GM19240 (cell line): Measurements from ENCODE around the gene LYG1.
"Not testable (repeated sequence)": the region's sequence is repeated elsewhere in the genome, so short reads cannot be mapped to it uniquely, and the experiment has no call there.

Source experiments
- DNase-seq: peaks from one replicate; pipeline ENCODE4 v3.0.0; 2011; ENCODE audit warnings: low spot score; ENCODE audit not compliant: insufficient read length

The LYG1 gene

DNA sequence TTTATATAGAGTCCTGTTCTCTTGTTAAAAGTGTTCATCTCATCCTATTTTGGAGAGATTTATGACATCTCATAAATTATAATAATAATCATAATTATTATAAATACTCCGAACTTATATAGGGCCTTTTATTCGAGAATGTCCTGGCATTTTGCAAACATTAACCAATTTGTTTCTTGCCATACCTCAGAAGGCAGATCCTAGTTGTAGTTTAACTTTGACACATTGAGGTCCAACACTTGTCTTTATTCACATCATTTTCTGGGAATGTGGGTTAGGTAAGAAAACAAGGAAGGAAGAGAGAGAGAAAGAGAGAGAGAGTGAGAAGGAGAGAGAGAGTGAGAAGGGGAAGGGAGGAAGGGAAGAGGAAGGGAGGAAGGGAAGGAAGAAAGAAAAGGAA is at the start of gene LYG1:
TSS of gene LYG1 (minus strand) at position 101 of the 400 bp plus-strand sequence. CDS start 5,527 bp downstream, outside the sequence.
- DNase-seq = not testable (repeated sequence)

DNA sequence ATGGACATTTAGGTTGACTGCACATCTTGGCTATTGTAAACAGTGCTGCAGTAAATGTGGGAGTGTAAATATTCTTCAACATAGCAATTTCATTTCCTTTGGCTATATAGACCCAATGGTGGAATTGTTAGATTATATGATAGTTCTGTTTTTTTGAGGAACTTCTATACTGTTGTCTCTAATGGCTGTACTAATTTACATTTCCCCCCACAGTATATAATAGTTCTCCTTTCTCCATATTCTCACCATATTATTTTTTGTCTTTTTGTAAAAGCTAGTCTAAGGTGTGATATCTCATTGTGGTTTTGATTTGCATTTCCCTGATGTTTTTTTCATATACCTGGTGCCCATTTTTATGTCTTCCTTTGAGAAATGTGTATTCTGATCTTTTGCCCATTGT is 49.2 kb upstream of the LYG1 start:
- no peak for DNase-seq

DNA sequence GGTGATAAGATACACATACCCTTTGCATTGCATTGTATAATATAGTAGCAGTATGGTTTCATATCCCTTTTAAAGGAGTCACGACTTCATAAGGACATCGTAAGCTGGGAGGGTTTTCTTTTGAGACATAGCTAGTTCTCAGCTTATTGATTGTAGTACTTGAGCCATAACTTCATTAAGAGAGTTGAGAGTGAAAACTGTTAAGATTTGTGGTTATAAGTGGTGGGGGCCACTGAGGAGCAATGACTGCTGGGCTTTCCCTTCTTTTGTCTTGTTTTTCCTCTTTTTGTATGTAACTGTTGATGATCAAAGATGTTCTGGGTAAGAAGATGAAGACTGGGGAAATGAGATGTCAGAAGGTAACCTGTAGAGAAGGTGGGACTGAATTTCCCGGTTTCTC is 47.2 kb upstream of the LYG1 start:
- DNase-seq = no peak

DNA sequence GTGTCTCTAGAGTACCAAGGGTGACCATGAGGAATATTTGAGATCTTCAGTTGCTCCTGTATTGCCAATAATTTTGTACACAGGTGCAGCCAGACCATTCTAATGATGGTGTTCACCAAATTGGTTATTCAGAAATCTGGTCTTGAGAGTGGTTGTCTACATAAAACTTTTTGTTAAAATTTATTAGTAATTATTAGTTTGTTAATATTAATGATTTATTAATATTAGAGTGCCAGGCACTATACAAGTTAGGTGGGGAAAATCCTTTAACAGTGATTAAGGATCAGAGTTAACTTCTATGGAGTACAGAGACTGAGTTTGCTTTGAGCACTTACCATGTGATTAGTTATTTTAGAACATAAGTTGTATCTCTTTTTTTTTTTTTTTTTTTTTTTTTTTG is 45.2 kb upstream of the LYG1 start:
- no peak for DNase-seq

DNA sequence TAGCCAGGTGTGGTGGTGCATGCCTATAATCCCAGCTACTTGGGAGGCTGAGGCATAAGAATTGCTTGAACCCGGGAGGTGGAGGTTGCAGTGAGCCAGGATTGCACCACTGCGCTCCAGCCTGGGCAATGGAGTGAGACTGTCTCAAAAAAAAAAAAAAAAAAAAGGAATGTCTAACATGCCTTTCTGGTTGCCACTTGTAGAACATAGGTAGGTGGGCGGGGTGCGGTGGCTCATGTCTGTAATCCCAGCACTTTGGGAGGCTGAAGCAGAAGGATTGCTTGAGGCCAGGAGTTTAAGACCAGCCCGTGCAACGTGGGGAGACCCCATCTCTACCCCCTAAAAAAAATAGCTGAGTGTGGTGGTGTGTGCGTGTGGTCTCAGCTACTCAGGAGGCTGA is 44.4 kb upstream of the LYG1 start:
- not testable (repeated sequence) for DNase-seq

- DNase-seq = no peak
Observed at GRCh38 chr2:99342536-99342935, 41.5 kb upstream of the LYG1 start.

DNA sequence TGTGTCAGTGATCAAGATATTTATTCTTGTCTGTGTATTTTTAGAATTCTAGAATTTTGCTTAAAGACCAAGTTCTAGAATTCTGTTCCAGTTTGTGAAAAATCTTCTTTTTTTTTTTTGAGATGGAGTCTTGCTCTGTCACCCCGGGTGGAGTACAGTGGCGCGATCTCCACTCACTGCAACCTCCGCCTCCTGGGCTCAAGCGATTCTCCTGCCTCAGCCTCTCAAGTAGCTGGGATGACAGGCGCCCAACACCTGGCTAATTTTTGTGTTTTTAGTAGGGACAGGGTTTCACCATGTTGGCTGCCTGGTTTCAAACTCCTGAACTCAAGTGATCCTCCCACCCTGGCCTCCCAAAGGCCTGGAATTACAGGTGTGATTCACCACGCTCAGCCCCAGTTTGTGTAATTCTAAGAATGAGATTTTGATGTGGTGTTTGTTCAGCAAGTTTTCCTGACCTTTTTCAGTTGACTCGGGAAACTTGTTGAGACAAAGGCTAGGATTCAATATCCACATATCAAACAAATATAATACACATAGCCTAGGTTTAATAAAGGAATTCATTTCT is 39.8 kb upstream of the LYG1 start:
- no peak for DNase-seq

DNA sequence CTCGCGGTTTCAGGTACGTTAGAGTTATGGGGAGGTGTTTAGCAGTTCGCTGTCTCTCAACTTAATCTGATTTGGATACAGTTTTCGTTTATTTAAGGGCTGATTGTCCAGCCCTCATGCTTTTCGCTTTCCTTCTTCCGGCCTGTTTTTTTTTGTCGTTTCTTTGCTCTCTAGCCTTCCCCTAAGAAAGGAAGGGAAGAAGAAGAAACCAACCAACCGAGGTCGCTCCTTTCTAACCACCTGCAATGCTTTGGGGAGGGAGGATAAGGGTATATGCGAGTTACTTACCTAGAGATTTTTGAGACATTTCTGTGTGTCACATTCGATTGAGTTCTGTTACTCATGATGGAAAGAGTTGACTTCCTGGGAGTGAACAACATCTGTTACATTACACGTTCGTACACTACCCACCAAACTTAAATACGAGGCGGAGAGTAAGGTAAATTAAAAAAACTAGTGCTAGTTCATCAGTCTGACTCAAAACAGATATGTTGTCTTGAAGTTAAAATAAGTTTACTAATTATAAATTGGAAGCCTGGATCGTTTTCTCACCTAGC is 37.1 kb upstream of the LYG1 start:
- DNase-seq = no peak

GRCh38 chr2:99337113-99338028 is 36.4 kb upstream of the LYG1 start, which contains the start of gene EIF5B:
Gene EIF5B, plus strand, starts transcription at chr2:99337389. Its CDS starts 166 bp downstream, at chr2:99337555.
- peak; percentile 39 for DNase-seq

- no peak for DNase-seq
Observed at GRCh38 chr2:99336804-99337112, 35.8 kb upstream of the LYG1 start.

GRCh38 chr2:99335911-99336803 is 35.2 kb upstream of the LYG1 start, which contains the start of gene TXNDC9:
Gene TXNDC9, minus strand, starts transcription at chr2:99336333. Its CDS starts 3,123 bp downstream, at chr2:99333210.
- peak; percentile 79 for DNase-seq

DNA sequence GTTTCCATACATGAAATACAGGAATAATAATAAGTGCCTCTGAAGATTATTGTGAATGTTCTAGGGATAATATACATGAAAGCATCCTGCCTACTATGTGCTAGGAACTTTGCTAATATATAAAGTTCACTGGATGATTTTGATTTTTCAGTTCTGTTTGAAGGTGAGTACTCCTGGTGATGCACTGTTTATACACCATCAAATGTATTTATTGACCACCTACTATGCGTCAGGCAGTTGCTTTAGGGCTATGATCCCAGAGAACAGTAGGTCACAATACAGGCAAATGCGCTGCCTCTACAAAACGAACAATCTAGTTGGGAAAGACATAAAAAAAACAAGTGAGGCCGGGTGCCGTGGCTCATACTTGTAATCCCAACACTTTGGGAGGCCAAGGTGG is 24.4 kb upstream of the LYG1 start:
- DNase-seq = no peak

GRCh38 chr2:99317873-99318200 is 16.8 kb upstream of the LYG1 start:
- DNase-seq = not testable (repeated sequence)

GRCh38 chr2:99317161-99317872 is 16.3 kb upstream of the LYG1 start:
- DNase-seq = no peak

DNA sequence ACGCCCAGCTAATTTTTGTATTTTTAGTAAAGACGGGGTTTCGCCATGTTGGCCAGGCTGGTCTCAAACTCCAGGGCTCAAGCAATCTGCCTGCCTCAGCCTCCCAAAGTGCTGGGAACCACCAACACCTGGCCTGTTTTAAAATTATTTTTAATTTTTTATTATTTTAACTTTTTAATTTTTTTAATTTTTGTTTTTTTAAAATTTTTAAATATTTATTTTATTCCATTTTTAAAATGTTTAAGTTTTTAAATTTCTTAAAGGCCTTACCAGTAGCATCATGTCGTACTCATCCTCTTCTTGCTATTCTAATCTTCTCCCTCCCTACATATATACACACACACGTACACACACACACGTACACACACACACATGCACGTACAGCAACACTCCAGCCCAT is 1.4 kb downstream of the LYG1 start:
- DNase-seq = no peak

GRCh38 chr2:99297994-99298393 is 3.0 kb downstream of the LYG1 start:
- DNase-seq = no peak

DNA sequence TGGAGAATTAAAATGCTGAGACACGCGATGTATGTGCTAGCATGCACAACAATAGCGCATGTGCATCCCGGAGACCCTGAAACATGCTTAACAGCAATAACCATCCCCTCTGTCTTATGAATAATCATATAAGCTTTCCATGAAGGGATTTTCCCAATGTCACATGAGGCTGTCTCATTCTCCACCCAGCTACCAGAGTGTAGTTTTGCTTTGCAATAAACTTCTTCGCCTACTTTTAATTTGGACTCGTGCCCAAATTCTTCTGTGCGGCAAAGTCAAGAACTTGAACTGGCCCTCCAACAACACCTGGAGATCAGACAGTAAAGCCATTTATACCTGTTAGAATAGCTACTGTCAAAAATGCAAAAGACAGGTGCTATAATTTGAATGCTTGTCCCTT is 15.5 kb downstream of the LYG1 start:
- no peak for DNase-seq

GRCh38 chr2:99279969-99280695 is 20.9 kb downstream of the LYG1 start:
- DNase-seq = no peak

- no peak for DNase-seq
Observed at GRCh38 chr2:99278793-99279291, 22.2 kb downstream of the LYG1 start.

DNA sequence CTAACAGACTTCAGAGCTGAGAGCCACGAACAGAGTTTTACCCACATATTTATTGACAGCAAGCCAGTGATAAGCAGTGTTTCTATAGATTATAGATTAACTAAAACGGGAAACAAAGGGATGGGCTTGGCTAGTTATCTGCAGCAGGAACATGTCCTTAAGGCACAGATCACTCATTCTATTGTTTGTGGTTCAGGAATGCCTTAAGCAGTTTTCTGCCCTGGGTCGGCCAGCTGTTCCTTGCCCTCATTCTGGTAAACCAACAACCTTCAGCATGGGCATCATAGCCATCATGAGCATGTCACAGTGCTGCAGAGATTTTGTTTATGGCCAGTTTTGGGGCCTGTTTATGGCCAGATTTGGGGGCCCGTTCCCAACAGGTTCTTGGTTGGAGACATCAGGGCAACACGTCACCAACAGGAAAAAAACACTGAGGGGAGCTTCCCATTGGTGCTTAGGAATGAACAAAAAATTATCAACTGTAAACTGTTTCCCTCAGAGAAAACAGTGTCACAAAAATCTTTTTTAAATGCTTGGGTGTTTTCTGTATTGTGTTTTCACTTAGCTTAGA is 22.7 kb downstream of the LYG1 start:
- not testable (repeated sequence) for DNase-seq
